Measurements from ENCODE around the gene VSTM4. TPM values are rescaled to one million over a fixed set of nuclear protein-coding genes. Genes with fewer than 3 reads are reported as not detected.

VSTM4 gene
- total RNA-seq, 1 experiment from 2014 or later, result 0.13 TPM

DNA sequence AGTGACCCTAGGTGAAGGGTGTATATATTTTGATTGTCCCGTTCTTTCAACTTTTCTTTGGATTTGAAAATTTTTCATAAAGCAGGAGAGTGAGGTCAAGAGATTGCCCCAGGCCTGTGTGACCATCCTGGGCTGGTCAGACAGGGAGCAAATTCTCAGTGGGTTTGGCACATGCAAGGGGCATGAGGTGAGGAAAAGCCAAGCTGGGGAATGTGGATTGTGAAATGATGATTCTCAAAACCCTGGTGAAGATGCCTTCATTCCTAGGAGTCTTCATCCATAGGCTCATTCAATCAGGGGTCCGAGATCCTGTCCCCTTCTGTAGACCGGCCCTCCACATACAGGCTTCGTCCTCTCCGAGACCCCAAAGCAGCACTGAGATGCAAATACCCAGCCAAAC is 45.5 kb upstream of the VSTM4 start:
- in situ Hi-C loops (cut with HindIII; ENCODE audit: low pct_unique_long_range_greater_than_20kb, low sequenced_read_pairs), result no loop called here
- ChIA-PET CTCF (interaction anchor here (0.7 to 1.7 kb wide), 2 partner anchors 47 to 503 kb away, joined by 3 to 6 read pairs; no protein-coding TSS in a partner anchor), POLR2A (no interaction called here)
- Histone ChIP-seq H3K36me3 (ENCODE audit: control insufficient read depth, insufficient read depth, low read length) (no peaks in the 10 kb centered on the region), H3K9me3 (ENCODE audit: control insufficient read depth, insufficient read depth, low read depth, low read length) (no peaks in the 10 kb centered on the region), H3K4me3 (ENCODE audit: low read depth in 2 of 2, low read length in 2 of 2) (no peak overlapping the region), H3K27ac (ENCODE audit: low read length) (no peak overlapping the region), H3K4me1 (ENCODE audit: control insufficient read depth, insufficient read depth, low read length) (no peaks in the 10 kb centered on the region), H3K27me3 (ENCODE audit: control insufficient read depth, insufficient read depth, low read length) (peaks cover 9% of the 10 kb centered on the region)
- DNase-seq (ENCODE audit: low read depth, low spot score), result no peak
- no peak for ATAC-seq
- TF ChIP-seq POLR2AphosphoS5 (IDR thresholded peaks at IDR 0.05; ENCODE audit: low read depth, low read length), result no peak
- TF ChIP-seq CTCF (IDR thresholded peaks at IDR 0.05), result no peak
- TF ChIP-seq TCF7L2 (IDR thresholded peaks at IDR 0.05; ENCODE audit: low read depth, low read length), result no peak
- no peak for TF ChIP-seq SIN3A (IDR thresholded peaks at IDR 0.05; ENCODE audit: borderline replicate concordance, insufficient read depth, low read depth, low read length)
- no peak for TF ChIP-seq REST (IDR thresholded peaks at IDR 0.05; ENCODE audit: insufficient read depth in 1 of 2, low read depth in 2 of 2, low read length in 1 of 2)
- intact Hi-C loops (cut with micrococcal nuclease; ENCODE audit: unreplicated experiment), result loop anchor here (5.0 kb wide), 2 partner anchors 179 to 504 kb away; no protein-coding TSS in a partner anchor
- no TSS peak for BruUV-seq (replicated peaks)

- no peaks in the 10 kb centered on the region for H3K36me3 ChIP-seq (ENCODE audit: control insufficient read depth, insufficient read depth, low read length)
- no peaks in the 10 kb centered on the region for H3K4me1 ChIP-seq (ENCODE audit: control insufficient read depth, insufficient read depth, low read length)
- H3K27ac ChIP-seq (ENCODE audit: low read length), result no peak overlapping the region
- in situ Hi-C loops (cut with HindIII; ENCODE audit: low pct_unique_long_range_greater_than_20kb, low sequenced_read_pairs) (no loop called here), intact Hi-C loops (cut with micrococcal nuclease; ENCODE audit: unreplicated experiment) (loop anchor here (5.0 kb wide), 2 partner anchors 178 to 503 kb away; no protein-coding TSS in a partner anchor)
- DNase-seq (ENCODE audit: low read depth, low spot score) (no peak), ATAC-seq (no peak)
- no TSS peak for BruUV-seq (replicated peaks)
- TF ChIP-seq SIN3A (IDR thresholded peaks at IDR 0.05; ENCODE audit: borderline replicate concordance, insufficient read depth, low read depth, low read length), result no peak
- no peak for TF ChIP-seq REST (IDR thresholded peaks at IDR 0.05; ENCODE audit: insufficient read depth in 1 of 2, low read depth in 2 of 2, low read length in 1 of 2)
- TF ChIP-seq TCF7L2 (IDR thresholded peaks at IDR 0.05; ENCODE audit: low read depth, low read length), result no peak
- TF ChIP-seq POLR2AphosphoS5 (IDR thresholded peaks at IDR 0.05; ENCODE audit: low read depth, low read length), result no peak
- TF ChIP-seq CTCF (IDR thresholded peaks at IDR 0.05), result no peak
- H3K4me3 ChIP-seq (ENCODE audit: low read depth in 2 of 2, low read length in 2 of 2), result no peak overlapping the region
- peaks cover 13% of the 10 kb centered on the region for H3K27me3 ChIP-seq (ENCODE audit: control insufficient read depth, insufficient read depth, low read length)
- H3K9me3 ChIP-seq (ENCODE audit: control insufficient read depth, insufficient read depth, low read depth, low read length), result no peaks in the 10 kb centered on the region
- CTCF ChIA-PET, result no interaction called here
- POLR2A ChIA-PET, result no interaction called here
Observed at GRCh38 chr10:49160110-49160509, 44.8 kb upstream of the VSTM4 start.
